ENCODE data around the gene SLC31A1.

SLC31A1 gene

DNA sequence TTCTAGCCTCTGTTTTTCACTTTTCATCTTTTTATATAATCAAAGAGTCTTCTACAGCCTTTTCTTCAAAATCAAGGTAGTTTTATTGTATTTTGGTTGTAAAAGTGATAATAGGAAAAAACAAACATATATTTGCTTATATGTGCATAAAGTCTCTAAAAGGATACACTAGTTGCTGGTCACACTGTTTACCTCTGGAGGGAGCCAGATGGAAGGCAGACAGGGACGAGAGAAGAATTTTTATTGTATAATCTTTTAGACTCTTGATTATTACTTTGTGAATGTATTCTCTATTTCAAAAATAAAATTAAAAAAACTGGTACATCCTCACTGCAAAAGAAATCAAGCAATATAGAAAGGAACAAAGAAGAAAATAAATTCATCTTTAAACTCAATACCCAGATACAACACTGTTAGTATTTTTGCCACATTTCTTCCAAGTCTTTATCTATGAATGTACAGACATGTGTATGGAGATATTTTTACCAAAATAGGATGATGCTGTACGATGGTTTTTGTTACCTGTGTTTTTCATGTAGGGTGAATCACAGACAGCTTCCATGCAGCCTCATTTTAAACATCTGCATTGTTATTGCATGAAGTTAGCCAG lies 88.0 kb downstream of the SLC31A1 start:
- peak; percentile 58 for DNase-seq

DNA sequence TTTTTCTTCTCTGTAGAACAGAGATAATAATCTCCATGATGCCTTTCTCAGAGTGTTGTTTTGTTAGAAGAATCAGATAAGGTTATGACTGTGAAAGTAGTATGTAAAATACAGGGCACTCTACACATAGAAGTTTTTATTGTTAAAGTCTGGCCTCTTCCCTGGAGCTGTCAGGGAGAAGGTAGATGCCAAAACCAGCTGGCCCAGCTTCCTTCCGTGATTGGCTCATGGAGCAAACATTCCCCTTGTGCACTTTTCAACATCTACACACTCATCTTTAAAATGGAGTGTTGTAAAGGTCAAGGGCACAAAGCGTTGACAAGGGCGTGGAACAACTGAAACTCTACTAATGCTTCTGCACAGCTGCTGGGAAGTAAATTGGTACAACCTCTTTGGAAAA lies 89.2 kb downstream of the SLC31A1 start:
- DNase-seq: no peak

- DNase-seq: no peak
Measured at GRCh38 chr9:113311961-113312360, 90.6 kb downstream of the SLC31A1 start.

GRCh38 chr9:113313261-113313660 lies 91.9 kb downstream of the SLC31A1 start:
- no peak for DNase-seq

Data from suppressor macrophage treated with lipopolysaccharide for 4 hours (primary cell).